NB4 (cell line): ENCODE results near the gene DDAH1.

Experiments
- DNase-seq: peaks from one replicate; pipeline ENCODE4 v3.0.0; 2010; ENCODE audit warnings: low read depth
- H3K4me3 ChIP-seq: one replicate; pipeline ENCODE4 v1.5.1; 2011; ENCODE audit warnings: mild to moderate bottlenecking, low read depth, low read length, moderate library complexity
- MYC ChIP-seq: IDR thresholded peaks from 2 replicates; pipeline ENCODE4 v1.6.1; 2011; ENCODE audit warnings: low read depth, low read length
- POLR2A ChIP-seq: IDR thresholded peaks from 2 replicates; pipeline ENCODE4 v1.6.1; 2011; ENCODE audit warnings: mild to moderate bottlenecking; ENCODE audit not compliant: insufficient read length; ENCODE audit errors: extremely low read depth
- TF ChIP-seq, protein P1 (sequence below): IDR thresholded peaks from one replicate; pipeline ENCODE4 v1.5.1; 2012; ENCODE audit warnings: low read depth, low read length
- TF ChIP-seq, protein P2 (sequence below): IDR thresholded peaks from 2 replicates; pipeline ENCODE4 v1.6.1; 2011; ENCODE audit warnings: low read depth, low read length

DDAH1 gene

DNA sequence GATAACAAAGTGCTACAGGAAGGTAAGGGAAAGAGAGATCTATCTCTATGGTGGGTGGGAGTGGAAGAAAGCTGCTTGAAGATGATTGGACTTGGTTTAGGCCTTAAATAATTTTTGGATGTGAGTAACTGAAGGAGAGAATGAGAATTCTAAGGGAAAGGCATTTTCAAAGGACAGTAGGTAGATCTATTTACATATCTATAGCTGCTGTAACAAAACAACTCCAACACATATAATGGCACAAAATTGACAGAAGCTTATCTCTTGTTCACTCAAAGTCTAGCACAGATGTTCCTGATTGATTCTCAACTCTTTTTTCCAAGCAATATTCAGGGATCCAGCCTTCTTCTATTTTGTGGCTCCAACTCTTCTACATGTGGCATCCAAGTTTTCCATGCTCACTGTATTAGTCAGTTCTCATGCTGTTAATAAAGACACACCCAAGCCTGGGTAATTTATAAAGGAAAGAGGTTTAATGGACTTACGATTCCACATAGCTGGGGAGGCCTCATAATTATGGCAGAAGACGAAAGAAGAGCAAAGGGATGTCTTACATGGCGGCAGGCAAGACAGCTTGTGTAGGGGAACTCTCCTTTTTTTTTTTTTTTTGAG lies 3.1 kb upstream of the DDAH1 start:
- TF ChIP-seq POLR2A = no peak
- TF ChIP-seq, protein P1, sequence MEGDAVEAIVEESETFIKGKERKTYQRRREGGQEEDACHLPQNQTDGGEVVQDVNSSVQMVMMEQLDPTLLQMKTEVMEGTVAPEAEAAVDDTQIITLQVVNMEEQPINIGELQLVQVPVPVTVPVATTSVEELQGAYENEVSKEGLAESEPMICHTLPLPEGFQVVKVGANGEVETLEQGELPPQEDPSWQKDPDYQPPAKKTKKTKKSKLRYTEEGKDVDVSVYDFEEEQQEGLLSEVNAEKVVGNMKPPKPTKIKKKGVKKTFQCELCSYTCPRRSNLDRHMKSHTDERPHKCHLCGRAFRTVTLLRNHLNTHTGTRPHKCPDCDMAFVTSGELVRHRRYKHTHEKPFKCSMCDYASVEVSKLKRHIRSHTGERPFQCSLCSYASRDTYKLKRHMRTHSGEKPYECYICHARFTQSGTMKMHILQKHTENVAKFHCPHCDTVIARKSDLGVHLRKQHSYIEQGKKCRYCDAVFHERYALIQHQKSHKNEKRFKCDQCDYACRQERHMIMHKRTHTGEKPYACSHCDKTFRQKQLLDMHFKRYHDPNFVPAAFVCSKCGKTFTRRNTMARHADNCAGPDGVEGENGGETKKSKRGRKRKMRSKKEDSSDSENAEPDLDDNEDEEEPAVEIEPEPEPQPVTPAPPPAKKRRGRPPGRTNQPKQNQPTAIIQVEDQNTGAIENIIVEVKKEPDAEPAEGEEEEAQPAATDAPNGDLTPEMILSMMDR = no peak
- TF ChIP-seq MYC = no peak
- TF ChIP-seq, protein P2, sequence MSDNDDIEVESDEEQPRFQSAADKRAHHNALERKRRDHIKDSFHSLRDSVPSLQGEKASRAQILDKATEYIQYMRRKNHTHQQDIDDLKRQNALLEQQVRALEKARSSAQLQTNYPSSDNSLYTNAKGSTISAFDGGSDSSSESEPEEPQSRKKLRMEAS = no peak
- DNase-seq = no peak
- no peak overlapping the region for H3K4me3 ChIP-seq

DNA sequence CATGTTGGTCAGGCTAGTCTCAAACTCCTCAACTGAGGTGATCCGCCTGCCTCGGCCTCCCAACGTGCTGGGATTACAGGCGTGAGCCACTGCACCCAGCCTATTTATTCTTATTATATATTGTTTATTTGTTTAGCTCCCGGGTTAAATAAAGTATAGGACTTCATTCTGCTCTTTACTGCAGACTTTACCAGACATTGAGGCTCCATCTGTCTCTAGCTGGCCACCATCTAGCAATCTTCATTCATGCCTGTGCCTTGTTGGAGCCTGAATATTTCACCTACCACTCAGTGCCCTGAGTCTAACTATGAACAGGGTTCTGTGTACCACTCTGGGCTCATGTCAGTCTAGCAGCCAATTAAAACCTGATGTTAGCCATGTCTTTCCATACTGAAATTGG lies 2.1 kb upstream of the DDAH1 start:
- no peak for DNase-seq
- TF ChIP-seq, protein P1 = no peak
- TF ChIP-seq, protein P2 = no peak
- no peak for TF ChIP-seq POLR2A
- no peak for TF ChIP-seq MYC
- H3K4me3 ChIP-seq = no peak overlapping the region

DNA sequence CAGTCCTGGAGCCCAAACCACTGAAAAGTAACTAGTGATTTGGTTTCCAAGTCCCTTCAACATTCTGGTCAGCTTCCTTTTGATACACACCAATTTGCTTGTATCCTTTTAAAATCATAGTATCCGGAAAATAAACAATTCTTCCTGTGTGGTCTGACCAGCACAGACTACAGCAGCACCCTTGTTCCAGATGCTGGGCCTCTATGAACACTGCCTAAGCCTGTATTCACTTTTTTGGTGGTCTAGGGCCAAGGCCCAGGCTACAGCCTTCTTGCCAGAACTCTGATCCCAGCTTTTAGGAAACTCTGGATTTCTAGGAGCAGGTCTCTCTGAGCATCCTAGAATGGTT lies 801 bp upstream of the DDAH1 start:
- H3K4me3 ChIP-seq = no peak overlapping the region
- TF ChIP-seq, protein P1 = no peak
- TF ChIP-seq POLR2A (no peak), MYC (no peak)
- TF ChIP-seq, protein P2 = no peak
- no peak for DNase-seq

DNA sequence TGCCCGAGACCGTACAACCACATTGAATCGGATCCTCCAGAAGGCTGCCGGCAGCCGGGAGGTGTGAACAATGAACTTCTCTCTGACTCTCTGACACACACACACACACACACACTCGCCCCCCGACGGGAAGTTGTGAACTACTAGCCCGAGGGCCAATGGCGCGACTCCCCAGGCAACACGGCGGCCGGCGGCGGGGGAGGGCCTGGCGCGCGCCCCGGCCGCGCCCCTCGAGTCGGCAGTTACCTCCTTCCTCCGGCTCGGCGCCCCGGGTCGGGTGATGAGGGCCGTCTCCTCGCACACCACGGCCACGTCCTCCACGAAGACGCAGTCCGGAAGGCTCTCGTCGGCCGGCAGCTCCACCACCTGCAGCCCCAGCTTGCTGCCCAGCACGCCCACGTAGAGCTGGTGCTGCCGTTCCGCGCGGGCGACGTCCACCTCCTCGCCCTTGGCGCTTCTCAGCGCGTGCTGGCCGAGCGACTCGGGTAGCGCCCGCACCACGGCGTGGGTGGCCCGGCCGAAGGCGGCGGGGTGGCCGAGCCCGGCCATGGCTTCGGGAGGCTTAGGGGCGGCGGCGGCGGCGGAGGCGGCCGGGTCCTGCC lies 361 bp downstream of the DDAH1 start:
- no peak overlapping the region for H3K4me3 ChIP-seq
- TF ChIP-seq MYC (no peak), POLR2A (no peak)
- TF ChIP-seq, protein P1 = no peak
- TF ChIP-seq, protein P2 = no peak
- no peak for DNase-seq

DNA sequence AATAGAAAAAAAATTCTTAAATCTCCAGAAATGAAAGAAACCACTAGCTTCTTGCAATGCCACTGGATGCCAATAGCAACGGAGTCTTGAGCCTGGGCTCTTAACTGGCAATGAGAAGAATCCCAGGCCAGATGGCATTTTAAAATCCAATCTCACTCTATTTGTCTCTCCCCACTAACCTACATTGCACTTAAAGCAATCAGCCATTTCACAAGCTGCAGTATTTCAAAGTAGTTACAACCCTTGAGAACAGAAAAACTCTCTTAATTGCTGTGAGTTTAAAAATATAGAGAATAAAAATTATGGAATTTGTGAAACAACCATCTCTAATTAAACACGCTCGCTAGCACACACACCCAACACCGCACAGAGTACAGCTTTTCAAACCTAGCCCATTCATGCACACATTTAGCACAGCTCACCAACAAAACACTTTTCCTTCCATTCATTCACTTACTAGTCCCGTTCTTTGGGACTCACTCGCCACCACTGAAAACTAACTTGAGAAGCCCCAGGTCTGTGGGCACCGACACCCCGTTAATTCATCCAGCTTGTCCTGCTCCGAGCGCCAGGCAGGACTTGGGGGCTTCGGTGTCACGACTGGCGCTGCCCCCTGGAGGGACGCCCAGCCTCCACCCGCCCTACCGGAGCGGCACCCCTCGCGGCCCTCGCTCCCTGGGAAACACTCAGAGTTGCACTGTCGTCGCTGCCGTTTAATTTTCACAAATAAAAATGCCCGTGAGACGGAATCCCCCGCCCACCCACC lies 1.0 kb downstream of the DDAH1 start:
- DNase-seq = no peak
- TF ChIP-seq POLR2A (no peak), MYC (no peak)
- TF ChIP-seq, protein P2 = no peak
- TF ChIP-seq, protein P1 = no peak
- H3K4me3 ChIP-seq = no peak overlapping the region
